SK-N-MC (cell line): Measurements from ENCODE around the gene PRKAR1B.

Source experiments
- EZH2 ChIP-seq: fragments of 200-600 bp; sonication (generic); IDR thresholded peaks from one replicate; pipeline ENCODE4 v1.6.1; 2017; ENCODE audit warnings: antibody characterized with exemption
- FOXP2 ChIP-seq: optimal IDR thresholded peaks from 2 replicates; pipeline ENCODE3; 2011; ENCODE audit warnings: mild to moderate bottlenecking, moderate library complexity; ENCODE audit not compliant: insufficient read depth; ENCODE audit errors: extremely low read length, control extremely low read depth
- POLR2AphosphoS5 ChIP-seq: IDR thresholded peaks from 2 replicates; pipeline ENCODE4 v1.6.1; 2012; ENCODE audit warnings: mild to moderate bottlenecking, low read depth, low read length, borderline replicate concordance

DNA sequence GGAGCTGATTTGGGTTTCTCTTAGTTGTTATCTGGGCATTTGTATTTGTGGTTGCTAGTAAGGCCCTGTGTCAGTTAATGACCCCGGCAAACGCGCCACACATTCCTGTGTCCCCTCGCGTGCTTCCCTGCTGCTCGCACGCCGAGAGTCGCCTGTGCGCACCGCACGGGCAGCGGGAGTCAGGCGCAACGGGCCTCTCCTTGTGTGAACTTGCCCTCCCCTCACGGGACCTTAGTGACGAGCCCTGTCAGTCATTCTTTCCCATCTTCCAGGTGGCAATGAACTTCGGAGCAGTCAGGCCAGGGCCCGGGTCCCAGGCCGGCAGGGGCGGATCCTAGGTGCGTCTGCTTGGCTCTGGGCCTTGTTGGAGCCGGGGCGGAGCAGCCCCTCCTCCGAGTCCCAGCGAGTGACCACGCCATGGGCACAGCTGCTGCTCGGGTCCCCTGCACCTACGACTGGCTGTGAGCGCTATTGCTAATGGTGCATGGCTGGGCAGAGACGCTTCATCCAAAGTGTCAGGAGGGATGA is 12.4 kb upstream of the PRKAR1B start:
- TF ChIP-seq POLR2AphosphoS5 (no peak), EZH2 (no peak), FOXP2 (no peak)
